Measurements from ENCODE around the gene CHRNB1. TPM values are rescaled to one million over a fixed set of nuclear protein-coding genes. Genes with fewer than 3 reads are reported as not detected.

CHRNB1 gene
- total RNA-seq, 4 donors from 2014 or later, result 4.7 to 12.1 (median 8.1) TPM

DNA sequence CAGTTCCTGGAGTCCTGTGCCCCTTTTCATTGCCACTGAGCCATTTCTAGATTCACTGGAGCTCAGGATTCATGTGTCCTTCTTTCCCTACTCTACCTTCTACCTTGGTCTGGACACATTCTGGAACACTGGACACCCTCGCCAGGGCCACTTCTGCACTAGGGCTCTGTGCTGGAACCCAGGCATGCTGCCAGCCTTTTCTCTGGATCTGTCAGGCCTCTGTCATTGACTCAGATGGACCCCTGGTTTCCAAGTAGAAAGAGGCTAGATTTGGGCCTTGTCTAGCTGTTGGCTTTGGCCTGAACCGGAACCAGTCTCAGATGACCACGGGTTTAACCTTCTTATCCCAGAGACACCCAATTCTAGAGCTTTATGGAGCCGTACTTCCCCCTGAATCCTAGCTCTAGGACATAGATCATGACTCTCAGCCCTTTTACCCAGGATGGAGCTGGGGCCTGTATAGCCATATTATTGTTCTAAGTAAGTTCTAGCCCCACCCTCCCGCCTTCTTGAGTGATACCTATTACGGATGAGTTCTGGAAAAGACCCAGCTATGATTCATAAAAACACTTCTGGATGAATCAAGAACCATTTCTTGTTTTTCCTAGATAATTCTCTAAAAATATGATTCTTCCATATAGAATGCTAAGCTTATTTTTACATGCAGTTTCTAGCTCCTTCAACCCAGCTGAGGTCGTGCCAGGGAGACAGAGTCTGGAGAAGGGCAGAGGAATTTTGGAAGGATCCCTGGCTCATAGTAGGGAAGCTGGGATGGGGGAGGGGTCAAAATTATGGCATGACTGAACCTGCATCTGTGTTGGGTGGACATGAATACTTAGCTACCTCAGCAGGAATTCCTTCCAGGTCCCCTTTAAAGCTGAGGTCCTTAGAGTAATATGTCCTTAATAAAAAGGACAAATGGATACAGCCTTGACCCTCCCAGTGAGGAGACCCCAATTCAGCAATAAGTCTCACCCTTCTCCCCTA is 1.1 kb upstream of the CHRNB1 start:
- H3K4me3 ChIP-seq, result no peak overlapping the region
- no peak for ATAC-seq
- no peaks in the 10 kb centered on the region for H3K9me3 ChIP-seq
- peaks cover 3 to 49% (median 22%) of the 10 kb centered on the region in 3 donors for H3K4me1 ChIP-seq
- no peak for TF ChIP-seq CTCF (IDR thresholded peaks at IDR 0.05)
- TF ChIP-seq POLR2AphosphoS5 (IDR thresholded peaks at IDR 0.05), result no peak
- no peak for TF ChIP-seq POLR2A (IDR thresholded peaks at IDR 0.05)
- TF ChIP-seq EP300 (IDR thresholded peaks at IDR 0.05), result no peak
- 71 to 90% methylated on average over 5 to 7 of the region's 7 CpGs for WGBS, 2 donors (ENCODE audit: low coverage in 1 of 2)
- H3K36me3 ChIP-seq, result no peaks in the 10 kb centered on the region
- H3K27me3 ChIP-seq, result peaks cover 97% of the 10 kb centered on the region
- H3K27ac ChIP-seq, result no peak overlapping the region

DNA sequence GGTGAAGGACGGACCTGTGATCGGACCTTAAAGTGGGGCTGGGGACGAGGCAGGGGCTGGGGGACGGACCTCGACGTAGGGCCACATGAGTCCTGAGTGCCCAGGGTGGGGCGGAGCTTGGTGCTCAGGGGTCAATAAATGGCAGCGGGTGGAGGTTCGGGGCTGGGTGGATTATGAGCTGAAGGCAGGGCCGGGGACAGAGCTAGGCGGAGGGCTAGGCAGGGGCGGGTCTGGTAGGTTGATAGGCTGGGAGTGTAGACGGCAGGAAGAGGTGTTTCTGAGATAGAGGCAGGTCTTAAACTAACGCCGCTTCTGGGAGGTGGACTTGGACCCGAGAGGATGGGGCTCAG is 733 bp downstream of the CHRNB1 start:
- Histone ChIP-seq H3K27me3 (peaks cover 85% of the 10 kb centered on the region), H3K9me3 (no peaks in the 10 kb centered on the region), H3K36me3 (no peaks in the 10 kb centered on the region), H3K27ac (no peak overlapping the region), H3K4me1 (peaks cover 0 to 31% (median 9%) of the 10 kb centered on the region in 3 donors), H3K4me3 (peak overlapping the region in 1 of 2 donors; percentile 44)
- 10 to 18% methylated on average over 14 of the region's 16 CpGs for WGBS, 2 donors (ENCODE audit: low coverage in 1 of 2)
- ATAC-seq, result peak; percentile 40
- no peak for TF ChIP-seq POLR2AphosphoS5 (IDR thresholded peaks at IDR 0.05)
- TF ChIP-seq POLR2A (IDR thresholded peaks at IDR 0.05), result no peak
- TF ChIP-seq CTCF (IDR thresholded peaks at IDR 0.05), result no peak
- TF ChIP-seq EP300 (IDR thresholded peaks at IDR 0.05), result no peak

GRCh38 chr17:7448461-7448860 is 3.6 kb downstream of the CHRNB1 start:
- no peak overlapping the region for H3K27ac ChIP-seq
- no peaks in the 10 kb centered on the region for H3K36me3 ChIP-seq
- H3K27me3 ChIP-seq, result peaks cover 57% of the 10 kb centered on the region
- ATAC-seq, result no peak
- no peak for TF ChIP-seq POLR2A (IDR thresholded peaks at IDR 0.05)
- no peak for TF ChIP-seq CTCF (IDR thresholded peaks at IDR 0.05)
- TF ChIP-seq EP300 (IDR thresholded peaks at IDR 0.05), result no peak
- TF ChIP-seq POLR2AphosphoS5 (IDR thresholded peaks at IDR 0.05), result no peak
- H3K9me3 ChIP-seq, result no peaks in the 10 kb centered on the region
- WGBS, 2 donors (ENCODE audit: low coverage in 1 of 2), result 73 to 81% methylated on average over 6 to 7 of the region's 7 CpGs
- peaks cover 0 to 24% (median 7%) of the 10 kb centered on the region in 3 donors for H3K4me1 ChIP-seq
- no peak overlapping the region for H3K4me3 ChIP-seq

- Histone ChIP-seq H3K36me3 (peaks cover 0 to 35% of the 10 kb centered on the region in 2 donors), H3K27me3 (no peaks in the 10 kb centered on the region), H3K27ac (no peak overlapping the region), H3K4me3 (no peak overlapping the region), H3K9me3 (no peaks in the 10 kb centered on the region), H3K4me1 (peaks cover 0 to 25% (median 0%) of the 10 kb centered on the region in 3 donors)
- TF ChIP-seq POLR2A (IDR thresholded peaks at IDR 0.05) (no peak), POLR2AphosphoS5 (IDR thresholded peaks at IDR 0.05) (no peak)
- no peak for ATAC-seq
- WGBS, 2 donors (ENCODE audit: low coverage in 1 of 2), result 74 to 75% methylated on average over 3 of the region's 3 CpGs
Measured at GRCh38 chr17:7459961-7460545, 15.2 kb downstream of the CHRNB1 start.

DNA sequence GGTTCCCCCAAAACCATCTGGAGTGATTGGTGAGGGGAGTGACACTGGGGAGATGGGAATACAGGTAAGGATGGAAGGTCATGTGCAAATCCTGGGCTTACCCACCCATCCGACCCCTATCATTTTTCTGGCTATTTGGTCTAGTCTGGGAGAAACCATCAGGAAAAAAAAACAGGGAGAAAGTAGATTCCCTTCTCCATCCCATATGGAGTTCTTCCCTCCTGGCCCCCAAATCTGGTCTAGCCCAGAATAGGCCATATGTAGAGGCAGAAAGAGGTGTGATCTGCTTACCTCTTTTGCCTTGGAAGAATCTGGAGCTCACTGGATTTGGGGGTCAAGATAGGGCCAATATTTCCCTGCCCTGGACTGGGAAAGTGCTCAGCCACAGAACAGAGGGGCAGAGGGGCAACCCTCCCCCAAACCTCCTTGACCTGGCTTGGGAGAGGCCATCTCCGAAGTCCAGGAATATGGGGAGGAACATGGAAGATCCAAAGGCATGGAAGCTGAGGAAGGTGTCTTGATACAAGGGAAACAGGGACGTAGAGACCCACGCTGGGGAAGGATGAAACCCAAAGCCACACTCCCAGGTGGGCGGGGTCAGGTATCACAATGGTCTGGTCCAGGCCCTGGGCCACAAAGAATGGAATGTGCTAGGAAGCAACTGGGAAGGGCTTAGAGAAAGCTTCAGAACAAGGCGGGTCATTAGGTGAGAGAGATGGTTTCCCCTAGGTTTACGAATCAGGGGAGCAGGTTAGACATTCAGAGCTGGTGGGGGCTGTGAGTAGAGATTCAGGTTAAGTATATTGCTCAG is 16.2 kb downstream of the CHRNB1 start:
- Histone ChIP-seq H3K36me3 (peaks cover 0 to 45% of the 10 kb centered on the region in 2 donors), H3K9me3 (no peaks in the 10 kb centered on the region), H3K4me1 (peaks cover 0 to 27% (median 4%) of the 10 kb centered on the region in 3 donors), H3K4me3 (no peak overlapping the region), H3K27ac (peak overlapping the region in 2 of 4 donors; percentile 6 to 31), H3K27me3 (no peaks in the 10 kb centered on the region)
- TF ChIP-seq CTCF (IDR thresholded peaks at IDR 0.05) (no peak), EP300 (IDR thresholded peaks at IDR 0.05) (no peak), POLR2A (IDR thresholded peaks at IDR 0.05) (no peak), POLR2AphosphoS5 (IDR thresholded peaks at IDR 0.05) (no peak)
- 99 to 100% methylated on average over 2 to 6 of the region's 7 CpGs for WGBS, 2 donors (ENCODE audit: low coverage in 1 of 2)
- no peak for ATAC-seq
